Naive thymus-derived CD8-positive, alpha-beta T cell (primary cell): ENCODE results near the gene BCL11A. TPM values are rescaled to one million over a fixed set of nuclear protein-coding genes. Genes with fewer than 3 reads are reported as not detected.

ENCODE experiments used
- ATAC-seq, 2 donors: fragments of 150-1000 bp; cut with Tn5 transposase in 1 of 2; sonication (Bioruptor Pico), chemical (Tn5 transposase) in 1 of 2; 1 replicate in 1 of 2; 2 replicates in 1 of 2; pipeline ENCODE4 v1.10.0; 2021; ENCODE audit warnings: mild to moderate bottlenecking in 2 of 2, moderate library complexity in 2 of 2
- POLR2A ChIA-PET: fragments of 350-600 bp; sonication (Branson Sonifier 250); formaldehyde crosslinking; loops from one replicate; lab custom pipeline; 2021; ENCODE audit warnings: antibody characterized with exemption; lab: Charles Lee
- DNase-seq, 10 donors: peaks; one replicate each; pipeline versions ENCODE4 v3.0.0 to v3.0.0-alpha.2; 2020 to 2022
- H3K27ac Mint-ChIP-seq, 10 donors: one replicate each; pipeline ENCODE4 v1.8.0; 2020 to 2022; ENCODE audit warnings: mild to moderate bottlenecking in 10 of 10, mixed read lengths in 10 of 10, moderate library complexity in 4 of 10, inconsistent platforms in 1 of 10
- H3K27me3 Mint-ChIP-seq, 5 donors: one replicate each; pipeline ENCODE4 v1.8.0; 2021 to 2022; ENCODE audit warnings: mixed read lengths in 5 of 5
- H3K36me3 Mint-ChIP-seq, 3 donors: one replicate each; pipeline ENCODE4 v1.8.0; 2020 to 2022; ENCODE audit warnings: mixed read lengths in 3 of 3, mild to moderate bottlenecking in 2 of 3, inconsistent platforms in 1 of 3
- H3K4me1 Mint-ChIP-seq, 4 donors: one replicate each; pipeline ENCODE4 v1.8.0; 2021 to 2022; ENCODE audit warnings: mixed read lengths in 4 of 4
- H3K4me3 Mint-ChIP-seq, 10 donors: one replicate each; pipeline ENCODE4 v1.8.0; 2020 to 2022; ENCODE audit warnings: mild to moderate bottlenecking in 10 of 10, mixed read lengths in 10 of 10, moderate library complexity in 6 of 10, inconsistent platforms in 1 of 10
- H3K9me3 Mint-ChIP-seq, 9 donors: one replicate each; pipeline ENCODE4 v1.8.0; 2020 to 2022; ENCODE audit warnings: mixed read lengths in 9 of 9, mild to moderate bottlenecking in 3 of 9, inconsistent platforms in 1 of 9, moderate library complexity in 1 of 9
- polyA plus RNA-seq, 3 donors: library from polyadenylated mRNA; unstranded; fragments of 300-500 nt; fragmentation: Illumina TruSeq; gene quantifications; one replicate each; pipeline ENCODE4 v1.2.3, GENCODE V29; 2021
- total RNA-seq, 8 experiments: library from RNA in 2 of 8; stranded (reverse) in 2 of 8; gene quantifications; one replicate each; pipeline ENCODE4 v1.2.3 and lab custom pipeline; 2021 to 2026

The BCL11A gene
- total and polyA plus RNA-seq, 5 experiments from 2014 or later = 0.64 to 11.6 (median 1.4) TPM

DNA sequence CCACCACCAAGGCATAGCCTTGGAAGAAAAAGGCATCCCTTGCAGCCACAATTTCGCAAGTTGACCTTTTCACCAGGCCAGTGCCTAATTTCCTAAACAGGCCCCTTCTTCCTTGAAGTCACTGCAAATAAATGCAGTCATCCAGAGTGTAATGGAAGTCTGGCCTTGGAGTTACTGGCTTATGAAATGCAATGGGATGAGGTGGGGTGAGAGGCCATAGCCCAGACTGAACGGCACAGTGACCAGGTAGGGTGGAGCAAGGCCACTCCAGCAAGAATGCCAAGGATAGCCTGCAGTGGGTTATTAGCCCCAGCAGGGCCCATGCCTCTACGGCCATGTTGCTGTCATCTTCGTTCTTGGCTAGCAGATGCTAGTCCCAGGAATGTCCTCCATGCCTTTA, 68.4 kb downstream of the BCL11A start:
- no peaks in the 10 kb centered on the region for H3K9me3 Mint-ChIP-seq
- DNase-seq = no peak
- peaks cover 0 to 71% (median 2%) of the 10 kb centered on the region in 4 donors for H3K4me1 Mint-ChIP-seq
- H3K4me3 Mint-ChIP-seq = no peak overlapping the region
- H3K36me3 Mint-ChIP-seq = no peaks in the 10 kb centered on the region
- H3K27ac Mint-ChIP-seq = peak overlapping the region in 1 of 10 donors; percentile 16
- POLR2A ChIA-PET = no interaction called here
- H3K27me3 Mint-ChIP-seq = peaks cover 1 to 29% (median 3%) of the 10 kb centered on the region in 5 donors
- no peak for ATAC-seq

DNA sequence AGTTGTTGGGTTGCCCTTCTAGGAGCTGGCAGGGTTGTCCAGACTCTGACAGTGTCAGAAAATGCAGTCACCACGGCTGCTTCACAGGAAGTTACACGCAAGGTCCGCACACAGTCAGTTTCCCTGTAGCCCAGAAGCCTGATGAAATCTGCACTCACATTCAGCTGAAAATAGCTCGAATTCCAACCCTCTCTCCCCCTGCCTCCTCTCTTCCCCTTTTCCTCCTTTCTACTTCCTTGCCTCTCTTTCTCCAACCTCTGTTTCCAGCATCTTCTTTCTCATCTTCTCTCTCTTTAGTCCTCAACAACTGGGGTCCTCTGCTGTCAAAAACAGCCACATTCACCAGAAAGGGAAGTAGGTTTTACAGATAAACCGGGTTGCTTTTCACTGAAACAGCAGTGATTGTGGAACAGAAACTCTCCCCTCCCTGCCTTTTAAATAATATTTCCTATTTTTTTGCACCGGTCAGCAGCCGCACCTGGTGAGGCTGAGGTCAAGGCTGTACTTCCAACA, 69.3 kb downstream of the BCL11A start:
- peaks cover 0 to 66% (median 2%) of the 10 kb centered on the region in 4 donors for H3K4me1 Mint-ChIP-seq
- ATAC-seq = peak in 1 of 2 donors; percentile 37
- peaks cover 1 to 30% (median 3%) of the 10 kb centered on the region in 5 donors for H3K27me3 Mint-ChIP-seq
- peak overlapping the region in 2 of 10 donors; percentile 41 to 53 for H3K4me3 Mint-ChIP-seq
- no peaks in the 10 kb centered on the region for H3K9me3 Mint-ChIP-seq
- POLR2A ChIA-PET = no interaction called here
- H3K36me3 Mint-ChIP-seq = no peaks in the 10 kb centered on the region
- no peak for DNase-seq
- peak overlapping the region in 1 of 10 donors; percentile 16 for H3K27ac Mint-ChIP-seq

DNA sequence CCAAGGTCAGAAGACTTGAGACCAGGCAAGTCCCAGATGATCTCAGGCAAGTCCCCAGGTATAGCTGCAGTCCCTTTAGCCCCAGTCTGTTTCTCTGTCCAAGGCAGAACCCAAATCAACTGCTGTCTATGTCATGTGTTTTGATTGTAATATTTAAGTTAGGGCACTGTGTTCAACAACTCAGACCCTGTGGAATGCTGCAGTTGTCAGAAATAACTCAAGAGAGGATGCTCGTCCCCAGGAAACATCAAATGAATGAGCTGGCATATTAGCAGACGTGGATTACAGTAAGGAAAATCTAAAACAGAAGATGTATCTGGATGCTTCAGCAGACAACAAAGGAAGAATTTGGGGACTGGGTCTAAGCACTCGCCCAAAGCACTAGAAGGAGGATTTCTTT, 70.1 kb downstream of the BCL11A start:
- DNase-seq = no peak
- Mint-ChIP-seq H3K4me1 (peaks cover 0 to 69% (median 2%) of the 10 kb centered on the region in 4 donors), H3K27ac (peak overlapping the region in 1 of 10 donors; percentile 16), H3K4me3 (peak overlapping the region in 1 of 10 donors; percentile 16), H3K36me3 (no peaks in the 10 kb centered on the region), H3K27me3 (peaks cover 1 to 35% (median 3%) of the 10 kb centered on the region in 5 donors), H3K9me3 (no peaks in the 10 kb centered on the region)
- ATAC-seq = no peak
- POLR2A ChIA-PET = no interaction called here

DNA sequence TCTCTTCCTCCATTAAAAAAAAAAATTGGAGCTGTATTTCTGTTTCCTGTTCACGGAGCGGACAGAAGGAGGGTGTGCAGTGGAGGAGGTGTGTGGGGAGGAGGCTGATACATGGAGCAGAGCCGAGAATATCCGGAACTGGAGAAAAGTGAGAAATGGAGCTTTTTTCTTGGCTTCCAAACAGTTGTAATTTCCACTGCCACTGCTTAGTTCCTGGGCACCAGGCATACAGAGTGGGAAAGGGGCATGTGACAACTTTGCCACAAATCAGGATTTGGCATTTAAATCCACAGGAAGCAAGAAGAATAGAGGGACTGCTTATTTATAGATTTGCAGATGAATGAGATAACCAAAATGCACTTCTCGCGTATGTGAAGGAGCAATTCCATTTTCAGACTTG, 71.2 kb downstream of the BCL11A start:
- H3K36me3 Mint-ChIP-seq = no peaks in the 10 kb centered on the region
- ATAC-seq = no peak
- H3K9me3 Mint-ChIP-seq = no peaks in the 10 kb centered on the region
- H3K4me3 Mint-ChIP-seq = no peak overlapping the region
- no peak for DNase-seq
- H3K27ac Mint-ChIP-seq = peak overlapping the region in 2 of 10 donors; percentile 16 to 36
- POLR2A ChIA-PET = no interaction called here
- peaks cover 0 to 72% (median 2%) of the 10 kb centered on the region in 4 donors for H3K4me1 Mint-ChIP-seq
- H3K27me3 Mint-ChIP-seq = peaks cover 1 to 35% (median 3%) of the 10 kb centered on the region in 5 donors

DNA sequence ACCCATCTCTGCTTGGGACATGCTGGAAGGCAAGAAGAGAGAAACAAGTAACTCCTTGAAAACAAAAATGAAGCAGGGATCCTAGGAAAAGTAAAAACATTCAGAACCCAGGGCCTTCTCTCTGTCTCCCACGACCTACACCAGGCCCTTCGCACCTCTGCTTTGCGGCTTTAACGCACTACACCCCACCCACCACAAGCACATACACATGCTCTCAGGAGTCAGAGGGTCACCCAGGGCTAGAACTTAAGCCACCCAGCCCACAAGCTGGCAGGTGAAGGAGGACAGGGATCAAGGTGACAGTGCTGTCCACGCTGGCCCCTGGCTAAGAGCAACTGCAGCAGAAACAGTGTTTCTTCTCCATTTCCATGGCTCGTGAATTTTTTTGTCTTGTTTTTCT, 72.2 kb downstream of the BCL11A start:
- POLR2A ChIA-PET = no interaction called here
- Mint-ChIP-seq H3K27me3 (peaks cover 1 to 35% (median 3%) of the 10 kb centered on the region in 5 donors), H3K4me1 (peaks cover 0 to 75% (median 2%) of the 10 kb centered on the region in 4 donors), H3K27ac (peak overlapping the region in 1 of 10 donors; percentile 16), H3K36me3 (no peaks in the 10 kb centered on the region), H3K9me3 (no peaks in the 10 kb centered on the region), H3K4me3 (no peak overlapping the region)
- ATAC-seq (no peak), DNase-seq (no peak)

DNA sequence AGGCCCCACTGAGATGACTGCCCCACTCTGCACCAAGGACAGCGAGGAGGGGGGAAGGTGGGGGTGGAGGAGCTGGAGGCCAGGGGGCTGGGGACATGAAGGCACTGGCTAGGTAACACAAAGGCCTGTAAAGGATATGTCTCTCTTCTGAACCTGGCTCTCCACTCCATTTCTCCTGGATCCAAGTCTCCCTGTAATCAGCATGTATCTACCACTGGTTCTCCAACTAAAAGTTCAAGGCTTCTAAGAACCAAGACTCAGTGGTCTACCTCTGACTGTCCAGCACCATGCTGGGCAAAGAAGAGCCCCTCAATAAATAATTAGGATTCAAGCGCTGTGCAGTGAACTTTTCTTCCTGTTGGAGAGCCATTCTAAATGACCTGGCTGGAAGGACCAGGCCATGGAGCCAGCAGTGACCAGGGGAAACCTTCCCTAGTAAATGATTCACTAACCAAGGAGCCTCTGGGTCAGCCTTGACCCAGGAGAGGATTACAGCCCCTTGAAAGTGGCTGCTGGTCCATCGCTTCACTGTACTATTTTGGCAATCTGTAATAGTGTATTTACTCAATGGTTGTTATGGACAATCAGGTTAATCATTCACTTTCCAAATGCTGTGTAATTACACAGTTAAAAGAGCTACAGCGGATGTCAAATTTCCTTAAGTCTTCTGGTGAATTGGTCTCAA, 73.2 kb downstream of the BCL11A start:
- Mint-ChIP-seq H3K36me3 (no peaks in the 10 kb centered on the region), H3K27ac (peak overlapping the region in 1 of 10 donors; percentile 16), H3K9me3 (no peaks in the 10 kb centered on the region), H3K4me1 (peaks cover 0 to 67% (median 2%) of the 10 kb centered on the region in 4 donors), H3K27me3 (peaks cover 0 to 35% (median 3%) of the 10 kb centered on the region in 5 donors), H3K4me3 (no peak overlapping the region)
- no peak for DNase-seq
- POLR2A ChIA-PET = no interaction called here
- no peak for ATAC-seq

GRCh38 chr2:60479226-60480088, 74.0 kb downstream of the BCL11A start:
- Mint-ChIP-seq H3K27ac (peak overlapping the region in 1 of 10 donors; percentile 36), H3K4me1 (peaks cover 0 to 59% (median 2%) of the 10 kb centered on the region in 4 donors), H3K4me3 (no peak overlapping the region), H3K36me3 (no peaks in the 10 kb centered on the region), H3K9me3 (no peaks in the 10 kb centered on the region), H3K27me3 (peaks cover 0 to 34% (median 4%) of the 10 kb centered on the region in 5 donors)
- POLR2A ChIA-PET = no interaction called here
- DNase-seq = no peak
- no peak for ATAC-seq

GRCh38 chr2:60478660-60479059, 74.8 kb downstream of the BCL11A start:
- DNase-seq (no peak), ATAC-seq (no peak)
- peaks cover 0 to 55% (median under 1%) of the 10 kb centered on the region in 4 donors for H3K4me1 Mint-ChIP-seq
- H3K36me3 Mint-ChIP-seq = no peaks in the 10 kb centered on the region
- peaks cover 0 to 26% (median 3%) of the 10 kb centered on the region in 5 donors for H3K27me3 Mint-ChIP-seq
- no peaks in the 10 kb centered on the region for H3K9me3 Mint-ChIP-seq
- peak overlapping the region in 1 of 10 donors; percentile 36 for H3K27ac Mint-ChIP-seq
- POLR2A ChIA-PET = no interaction called here
- H3K4me3 Mint-ChIP-seq = no peak overlapping the region

GRCh38 chr2:60476206-60476954, 77.1 kb downstream of the BCL11A start:
- POLR2A ChIA-PET = no interaction called here
- Mint-ChIP-seq H3K36me3 (no peaks in the 10 kb centered on the region), H3K27ac (peak overlapping the region in 1 of 10 donors; percentile 66), H3K4me3 (peak overlapping the region in 1 of 10 donors; percentile 5), H3K9me3 (no peaks in the 10 kb centered on the region), H3K4me1 (peaks cover 0 to 45% (median 0%) of the 10 kb centered on the region in 4 donors), H3K27me3 (peaks cover 0 to 13% (median 3%) of the 10 kb centered on the region in 5 donors)
- no peak for DNase-seq
- ATAC-seq = no peak

DNA sequence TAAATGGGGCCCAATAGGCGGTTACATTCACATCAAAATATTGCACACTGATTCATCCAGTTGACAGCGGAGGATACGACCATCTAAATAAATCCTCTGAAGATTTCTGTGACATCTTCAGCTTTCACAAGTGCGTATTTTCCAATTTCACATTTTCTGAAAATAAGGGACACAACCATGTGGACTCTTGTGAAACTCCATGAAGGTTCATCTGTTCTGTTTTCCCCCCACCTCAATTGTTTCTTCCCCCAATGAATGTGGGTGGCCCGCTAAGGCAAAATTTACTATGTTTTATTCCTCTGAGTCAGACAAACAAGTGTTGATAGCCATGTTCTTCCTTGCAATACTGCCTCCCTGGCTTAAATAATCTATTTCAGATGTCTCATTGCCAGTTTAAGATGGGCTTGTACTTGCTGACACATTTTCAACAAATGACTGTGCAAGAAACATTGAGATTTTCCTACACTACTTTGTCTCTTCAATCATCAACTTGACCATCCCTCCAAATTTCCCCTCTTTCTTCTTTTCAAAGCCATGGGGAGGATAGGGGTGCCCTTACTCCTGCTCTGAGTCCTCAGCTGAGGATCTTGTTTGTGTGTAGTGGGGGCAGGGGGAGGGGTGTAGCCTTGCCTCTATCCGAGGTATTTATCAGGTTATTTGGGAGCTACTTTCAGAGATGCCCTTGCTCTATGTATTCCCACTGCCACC, 78.2 kb downstream of the BCL11A start:
- Mint-ChIP-seq H3K27me3 (peaks cover 0 to 6% (median 1%) of the 10 kb centered on the region in 5 donors), H3K36me3 (no peaks in the 10 kb centered on the region), H3K9me3 (no peaks in the 10 kb centered on the region), H3K27ac (no peak overlapping the region), H3K4me1 (peaks cover 0 to 35% (median 0%) of the 10 kb centered on the region in 4 donors), H3K4me3 (no peak overlapping the region)
- no peak for DNase-seq
- POLR2A ChIA-PET = no interaction called here
- no peak for ATAC-seq

DNA sequence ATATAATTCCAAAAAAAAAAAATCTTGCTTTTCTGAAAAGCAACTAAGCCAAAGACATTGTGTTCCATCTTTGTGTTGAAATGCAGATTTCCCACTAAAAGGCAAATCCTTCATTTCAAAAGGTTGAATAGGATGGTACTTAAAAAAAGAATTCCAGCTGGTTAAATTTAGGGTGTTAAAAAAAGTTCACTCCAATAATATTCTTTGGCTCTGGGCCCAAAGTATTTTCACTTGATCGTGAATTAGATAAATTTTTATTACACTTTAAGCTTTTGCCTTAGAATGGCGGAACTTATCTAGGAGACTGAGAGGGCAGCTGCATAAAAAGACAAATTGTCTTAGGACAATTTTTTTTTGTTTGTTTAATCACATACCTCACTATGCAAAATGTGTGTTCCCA, 79.2 kb downstream of the BCL11A start:
- no peak overlapping the region for H3K27ac Mint-ChIP-seq
- H3K27me3 Mint-ChIP-seq = peaks cover 0 to 6% (median 1%) of the 10 kb centered on the region in 5 donors
- peaks cover 0 to 35% (median 0%) of the 10 kb centered on the region in 4 donors for H3K4me1 Mint-ChIP-seq
- POLR2A ChIA-PET = no interaction called here
- DNase-seq = no peak
- H3K9me3 Mint-ChIP-seq = no peaks in the 10 kb centered on the region
- no peaks in the 10 kb centered on the region for H3K36me3 Mint-ChIP-seq
- ATAC-seq = no peak
- H3K4me3 Mint-ChIP-seq = no peak overlapping the region

DNA sequence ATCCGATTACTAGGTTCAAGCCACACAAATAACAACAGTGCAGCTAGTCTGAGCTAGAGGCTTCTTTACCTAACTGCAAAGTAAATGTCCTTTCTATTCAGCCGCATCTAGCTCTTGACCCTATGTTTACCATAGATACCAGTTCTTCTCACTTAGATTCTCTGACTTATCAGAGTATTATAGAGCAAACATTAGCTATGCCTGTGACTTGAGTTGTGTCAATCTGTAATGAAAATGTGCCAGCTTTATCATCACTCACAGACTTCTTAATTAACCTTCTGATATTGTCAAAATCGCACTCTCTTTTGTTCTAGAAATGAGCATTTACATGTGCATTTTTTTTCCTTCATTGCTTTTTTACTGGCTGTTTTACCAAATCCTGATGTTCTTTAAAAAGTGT, 79.9 kb downstream of the BCL11A start:
- H3K4me1 Mint-ChIP-seq = peaks cover 0 to 34% (median 0%) of the 10 kb centered on the region in 4 donors
- H3K4me3 Mint-ChIP-seq = no peak overlapping the region
- H3K36me3 Mint-ChIP-seq = no peaks in the 10 kb centered on the region
- H3K9me3 Mint-ChIP-seq = no peaks in the 10 kb centered on the region
- no peak overlapping the region for H3K27ac Mint-ChIP-seq
- ATAC-seq (no peak), DNase-seq (no peak)
- POLR2A ChIA-PET = no interaction called here
- H3K27me3 Mint-ChIP-seq = peaks cover 0 to 2% (median 0%) of the 10 kb centered on the region in 5 donors
